Peyer's patch (tissue), 4 donors: ENCODE data around the gene POLE4. TPM values are rescaled to one million over a fixed set of nuclear protein-coding genes. Genes with fewer than 3 reads are reported as not detected.
A peak's percentile ranks its signal among the peaks of the same experiment; 100 is the strongest.

Source experiments
- DNase-seq, 3 donors: peaks; one replicate each; pipeline ENCODE4 v3.0.0-alpha.2; 2017 to 2019
- H3K27ac ChIP-seq, 4 donors: fragments of 200-600 bp; sonication (generic); one replicate each; pipeline ENCODE4 v1.5.1; 2016 to 2019
- H3K27me3 ChIP-seq, 2 donors: fragments of 200-600 bp; sonication (generic); one replicate each; pipeline ENCODE4 v1.5.1; 2019
- H3K36me3 ChIP-seq, 3 donors: fragments of 200-600 bp; sonication (generic); one replicate each; pipeline ENCODE4 v1.5.1; 2016 to 2019
- H3K4me1 ChIP-seq, 4 donors: fragments of 200-600 bp; sonication (generic); one replicate each; pipeline ENCODE4 v1.5.1; 2016 to 2019
- H3K4me3 ChIP-seq, 4 donors: fragments of 200-600 bp; sonication (generic); 1 replicate in 3 of 4; 2 replicates in 1 of 4; pipeline ENCODE4 v1.5.1; 2016 to 2019; ENCODE audit warnings: mild to moderate bottlenecking in 1 of 4
- H3K9me3 ChIP-seq, 4 donors: fragments of 200-600 bp; sonication (generic); one replicate each; pipeline ENCODE4 v1.5.1; 2016 to 2019; ENCODE audit warnings: mild to moderate bottlenecking in 1 of 4
- CTCF ChIP-seq, 6 experiments: fragments of 450-650 bp in 4 of 6; fragments of 200-600 bp in 2 of 6; sonication (generic) in 1 of 6; IDR thresholded peaks; one replicate each; pipeline ENCODE4 v1.5.1; 2017 to 2019; ENCODE audit warnings: antibody characterized with exemption in 6 of 6, mild to moderate bottlenecking in 3 of 6, moderate library complexity in 1 of 6
- POLR2A ChIP-seq, 2 donors: fragments of 450-650 bp; IDR thresholded peaks; one replicate each; pipeline ENCODE4 v1.5.1; 2017; ENCODE audit warnings: antibody characterized with exemption in 2 of 2, mild to moderate bottlenecking in 2 of 2, moderate library complexity in 2 of 2
- total RNA-seq, 4 donors: library from RNA; depleted of rRNA; stranded (reverse); fragments of >200 nt; gene quantifications; one replicate each; pipeline ENCODE4 v1.1.0, GENCODE V29; 2016

The POLE4 gene
- total RNA-seq, 4 donors from 2014 or later = 20.1 to 46.2 (median 23.6) TPM

DNA sequence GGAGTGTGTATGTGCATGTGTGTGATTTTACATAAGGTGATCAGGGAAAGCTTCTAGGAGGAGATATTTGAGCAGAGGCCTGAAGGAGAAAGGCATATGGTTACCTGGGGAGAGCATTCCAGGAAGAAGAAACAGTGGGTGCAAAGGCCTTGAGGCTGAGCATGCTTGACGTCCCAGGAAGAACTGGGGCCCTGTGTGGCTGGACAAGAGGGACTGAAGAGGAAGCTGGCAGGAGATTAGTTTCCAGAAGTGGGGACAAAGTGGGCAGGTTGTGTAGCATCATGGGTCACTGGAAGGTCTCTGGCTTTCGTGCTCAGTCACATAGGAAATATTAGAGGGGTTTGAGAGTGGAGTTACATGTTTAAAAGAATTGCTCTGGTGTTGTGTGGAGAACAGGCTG is 42.0 kb upstream of the POLE4 start:
- Histone ChIP-seq H3K9me3 (no peaks in the 10 kb centered on the region), H3K36me3 (no peaks in the 10 kb centered on the region), H3K27me3 (no peaks in the 10 kb centered on the region), H3K4me3 (no peak overlapping the region), H3K4me1 (no peaks in the 10 kb centered on the region), H3K27ac (no peak overlapping the region)
- DNase-seq = no peak
- no peak for TF ChIP-seq POLR2A (IDR thresholded peaks at IDR 0.05)
- TF ChIP-seq CTCF (IDR thresholded peaks at IDR 0.05) = no peak

DNA sequence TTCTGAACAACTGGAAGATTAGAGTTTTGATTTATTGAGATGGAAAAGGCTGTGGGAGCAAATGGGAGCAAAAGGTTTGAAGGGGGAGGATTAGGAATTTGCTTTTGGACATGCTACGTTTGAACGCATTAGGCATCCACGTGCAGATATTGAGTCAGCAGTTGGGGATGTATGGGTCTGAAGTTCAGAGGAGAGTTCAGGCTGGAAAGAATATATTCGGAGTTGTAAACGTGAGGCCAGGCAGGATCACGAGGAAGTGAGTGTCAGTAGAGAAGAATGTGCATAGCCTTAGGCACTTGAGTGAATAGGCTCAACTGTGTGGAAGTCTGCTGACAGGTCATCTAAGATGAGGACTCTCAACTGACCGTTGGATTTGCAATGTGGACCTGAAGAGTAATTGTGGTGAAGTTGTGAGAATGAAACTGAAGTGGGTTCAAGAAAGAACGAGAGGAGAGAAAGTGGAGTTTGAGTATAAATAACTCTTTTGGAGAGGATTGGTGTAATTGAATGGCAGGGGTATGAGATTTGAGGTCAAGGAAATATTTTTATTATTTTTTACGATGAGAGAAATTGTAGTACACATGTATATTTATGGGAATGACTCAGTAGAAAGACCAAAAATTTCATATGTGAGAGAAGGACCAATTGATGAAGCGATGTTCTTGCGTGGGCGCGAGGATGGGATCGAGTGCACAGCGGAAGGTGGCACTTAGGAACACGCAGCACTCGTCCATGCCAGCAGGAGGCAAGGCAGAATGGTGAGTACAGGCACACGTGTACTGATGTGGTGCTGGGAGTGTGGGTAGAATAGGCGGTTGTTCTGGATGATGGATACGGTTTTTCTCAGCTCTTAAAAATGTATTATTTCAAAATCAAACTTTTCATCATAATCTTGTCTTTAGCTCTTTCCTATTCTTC is 40.5 kb upstream of the POLE4 start:
- peak in 1 of 3 donors; percentile 55 for DNase-seq
- no peaks in the 10 kb centered on the region for H3K4me1 ChIP-seq
- TF ChIP-seq CTCF (IDR thresholded peaks at IDR 0.05) (no peak), POLR2A (IDR thresholded peaks at IDR 0.05) (no peak)
- no peak overlapping the region for H3K4me3 ChIP-seq
- H3K9me3 ChIP-seq = no peaks in the 10 kb centered on the region
- H3K27me3 ChIP-seq = no peaks in the 10 kb centered on the region
- H3K27ac ChIP-seq = no peak overlapping the region
- H3K36me3 ChIP-seq = no peaks in the 10 kb centered on the region

GRCh38 chr2:74919827-74920226 is 38.6 kb upstream of the POLE4 start:
- H3K36me3 ChIP-seq = no peaks in the 10 kb centered on the region
- peak overlapping the region; percentile 2 to 54 (median 32) for H3K4me3 ChIP-seq
- peak; percentile 52 to 80 (median 80) for DNase-seq
- H3K27me3 ChIP-seq = no peaks in the 10 kb centered on the region
- TF ChIP-seq CTCF (IDR thresholded peaks at IDR 0.05) (peak; percentile 62 to 92 (median 86)), POLR2A (IDR thresholded peaks at IDR 0.05) (no peak)
- H3K27ac ChIP-seq = no peak overlapping the region
- H3K4me1 ChIP-seq = no peaks in the 10 kb centered on the region
- no peaks in the 10 kb centered on the region for H3K9me3 ChIP-seq

DNA sequence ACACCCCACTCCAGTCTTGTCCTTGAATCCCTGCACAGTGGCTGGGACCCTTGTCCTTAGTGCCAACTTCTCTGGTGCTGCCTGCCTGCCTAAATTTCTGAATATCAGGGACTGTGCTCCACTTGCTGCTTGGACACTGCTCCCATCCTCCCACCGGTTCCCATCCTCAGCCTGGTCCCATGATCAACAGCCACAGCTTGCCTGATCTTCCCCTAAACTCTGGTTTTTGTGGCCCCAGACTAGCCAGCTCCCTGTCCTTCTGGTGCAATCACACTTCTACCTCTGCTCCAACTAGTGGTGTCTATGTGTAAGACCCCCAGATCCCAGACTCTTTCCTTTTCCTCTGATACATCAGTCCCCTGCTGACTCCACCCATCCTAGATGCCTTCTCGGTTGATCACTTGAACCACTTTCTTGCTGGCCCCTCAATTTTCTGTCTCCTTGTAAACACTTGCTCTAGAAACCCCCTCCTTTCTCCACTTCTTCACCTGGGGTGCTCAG is 37.2 kb upstream of the POLE4 start:
- H3K36me3 ChIP-seq = no peaks in the 10 kb centered on the region
- no peaks in the 10 kb centered on the region for H3K4me1 ChIP-seq
- H3K27me3 ChIP-seq = no peaks in the 10 kb centered on the region
- H3K4me3 ChIP-seq = no peak overlapping the region
- DNase-seq = no peak
- no peaks in the 10 kb centered on the region for H3K9me3 ChIP-seq
- TF ChIP-seq CTCF (IDR thresholded peaks at IDR 0.05) (no peak), POLR2A (IDR thresholded peaks at IDR 0.05) (no peak)
- no peak overlapping the region for H3K27ac ChIP-seq

GRCh38 chr2:74922592-74923227 is 35.7 kb upstream of the POLE4 start:
- TF ChIP-seq CTCF (IDR thresholded peaks at IDR 0.05) (no peak), POLR2A (IDR thresholded peaks at IDR 0.05) (no peak)
- Histone ChIP-seq H3K27me3 (no peaks in the 10 kb centered on the region), H3K36me3 (no peaks in the 10 kb centered on the region), H3K27ac (no peak overlapping the region), H3K4me3 (no peak overlapping the region), H3K9me3 (no peaks in the 10 kb centered on the region), H3K4me1 (no peaks in the 10 kb centered on the region)
- DNase-seq = no peak
